Ishikawa (cell line): ENCODE measurements around the gene JPT2.

ENCODE experiments used
- CEBPB ChIP-seq: IDR thresholded peaks from 2 replicates; pipeline ENCODE4 v1.6.1; 2012
- EGR1 ChIP-seq: IDR thresholded peaks from 2 replicates; pipeline ENCODE4 v1.6.1; 2012
- EP300 ChIP-seq: IDR thresholded peaks from 2 replicates; pipeline ENCODE4 v1.6.1; 2012; ENCODE audit warnings: borderline replicate concordance
- MAX ChIP-seq: IDR thresholded peaks from 2 replicates; pipeline ENCODE4 v1.6.1; 2012
- TAF1 ChIP-seq: IDR thresholded peaks from 2 replicates; pipeline ENCODE4 v1.6.1; 2012; ENCODE audit warnings: low read depth, mild to moderate bottlenecking
- TCF12 ChIP-seq: IDR thresholded peaks from 2 replicates; pipeline ENCODE4 v1.6.1; 2012; ENCODE audit warnings: low read depth
- TF ChIP-seq, protein P1 (sequence below): IDR thresholded peaks from 2 replicates; pipeline ENCODE4 v1.6.1; 2012; ENCODE audit warnings: low read depth, mild to moderate bottlenecking

DNA sequence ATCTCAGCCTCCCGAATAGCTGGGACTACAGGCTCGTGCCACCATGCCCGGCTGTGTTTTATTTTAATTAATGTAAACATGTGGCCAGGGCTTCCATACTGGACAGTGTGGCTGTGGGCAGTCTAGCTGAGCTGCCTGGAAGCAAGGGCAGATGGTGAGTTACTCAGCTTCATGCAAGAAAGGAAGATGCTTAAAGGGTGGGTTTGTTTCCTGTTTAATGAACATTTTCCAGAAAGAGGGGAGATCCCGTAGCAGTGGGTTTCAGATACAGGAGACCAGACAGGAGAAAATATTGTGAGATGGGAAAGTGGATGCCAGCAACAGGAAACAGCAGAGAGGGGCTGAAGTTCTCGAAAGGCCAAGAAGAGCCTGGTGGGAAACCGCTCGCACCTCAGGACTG, 35.3 kb downstream of the JPT2 start:
- no peak for TF ChIP-seq TAF1
- TF ChIP-seq MAX = no peak
- TF ChIP-seq EGR1 = no peak
- no peak for TF ChIP-seq EP300
- no peak for TF ChIP-seq TCF12
- TF ChIP-seq CEBPB = no peak
- TF ChIP-seq, protein P1, sequence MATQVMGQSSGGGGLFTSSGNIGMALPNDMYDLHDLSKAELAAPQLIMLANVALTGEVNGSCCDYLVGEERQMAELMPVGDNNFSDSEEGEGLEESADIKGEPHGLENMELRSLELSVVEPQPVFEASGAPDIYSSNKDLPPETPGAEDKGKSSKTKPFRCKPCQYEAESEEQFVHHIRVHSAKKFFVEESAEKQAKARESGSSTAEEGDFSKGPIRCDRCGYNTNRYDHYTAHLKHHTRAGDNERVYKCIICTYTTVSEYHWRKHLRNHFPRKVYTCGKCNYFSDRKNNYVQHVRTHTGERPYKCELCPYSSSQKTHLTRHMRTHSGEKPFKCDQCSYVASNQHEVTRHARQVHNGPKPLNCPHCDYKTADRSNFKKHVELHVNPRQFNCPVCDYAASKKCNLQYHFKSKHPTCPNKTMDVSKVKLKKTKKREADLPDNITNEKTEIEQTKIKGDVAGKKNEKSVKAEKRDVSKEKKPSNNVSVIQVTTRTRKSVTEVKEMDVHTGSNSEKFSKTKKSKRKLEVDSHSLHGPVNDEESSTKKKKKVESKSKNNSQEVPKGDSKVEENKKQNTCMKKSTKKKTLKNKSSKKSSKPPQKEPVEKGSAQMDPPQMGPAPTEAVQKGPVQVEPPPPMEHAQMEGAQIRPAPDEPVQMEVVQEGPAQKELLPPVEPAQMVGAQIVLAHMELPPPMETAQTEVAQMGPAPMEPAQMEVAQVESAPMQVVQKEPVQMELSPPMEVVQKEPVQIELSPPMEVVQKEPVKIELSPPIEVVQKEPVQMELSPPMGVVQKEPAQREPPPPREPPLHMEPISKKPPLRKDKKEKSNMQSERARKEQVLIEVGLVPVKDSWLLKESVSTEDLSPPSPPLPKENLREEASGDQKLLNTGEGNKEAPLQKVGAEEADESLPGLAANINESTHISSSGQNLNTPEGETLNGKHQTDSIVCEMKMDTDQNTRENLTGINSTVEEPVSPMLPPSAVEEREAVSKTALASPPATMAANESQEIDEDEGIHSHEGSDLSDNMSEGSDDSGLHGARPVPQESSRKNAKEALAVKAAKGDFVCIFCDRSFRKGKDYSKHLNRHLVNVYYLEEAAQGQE = no peak
